IMR-90 (cell line): Measurements from ENCODE around the gene CIRBP. TPM values are rescaled to one million over a fixed set of nuclear protein-coding genes. Genes with fewer than 3 reads are reported as not detected.

ENCODE experiments used
- ATAC-seq: fragments of 200-7000 bp; cut with Tn5 transposase; 2 replicates; pipeline ENCODE4 v1.9.1; 2020; ENCODE audit warnings: low read depth, mild to moderate bottlenecking, moderate library complexity
- BruUV-seq: library from RNA; stranded (reverse); fragments of 400-500 nt; replicated peaks from 2 replicates; lab custom pipeline; 2021; lab: Mats Ljungman, UMichigan
- CTCF ChIA-PET: fragments of 300-600 bp; formaldehyde crosslinking; extraction: SDS; loops from one replicate; lab custom pipeline; 2021; ENCODE audit warnings: antibody characterized with exemption; lab: Yijun Ruan, JAX
- POLR2A ChIA-PET: fragments of 300-600 bp; sonication (Branson Sonifier 250); formaldehyde crosslinking; loops from one replicate; lab custom pipeline; 2022; ENCODE audit warnings: antibody characterized with exemption; ENCODE audit not compliant: unreplicated experiment; lab: Charles Lee
- DNase-seq: peaks from one replicate; pipeline ENCODE4 v3.0.0; 2013
- H2AFZ ChIP-seq: replicated peaks from 2 replicates; pipeline ENCODE3; 2013; ENCODE audit warnings: low read length, mild to moderate bottlenecking; ENCODE audit not compliant: poor library complexity
- H2AK5ac ChIP-seq: 2 replicates; pipeline ENCODE4 v1.6.1; 2013; ENCODE audit warnings: low read depth, low read length, inconsistent platforms
- H2AK9ac ChIP-seq: replicated peaks from 2 replicates; pipeline ENCODE3; 2013; ENCODE audit warnings: mild to moderate bottlenecking, low read depth, low read length, moderate library complexity; ENCODE audit not compliant: poor library complexity
- H2BK120ac ChIP-seq: 2 replicates; pipeline ENCODE4 v1.6.1; 2013; ENCODE audit warnings: low read depth, low read length, inconsistent platforms
- H2BK15ac ChIP-seq: 3 replicates; pipeline ENCODE4 v1.6.1; 2013; ENCODE audit warnings: low read depth, low read length, inconsistent platforms
- H2BK20ac ChIP-seq: 2 replicates; pipeline ENCODE4 v1.6.1; 2013; ENCODE audit warnings: low read depth, mild to moderate bottlenecking, inconsistent platforms, low read length, moderate library complexity
- H2BK5ac ChIP-seq: 2 replicates; pipeline ENCODE4 v1.6.1; 2013; ENCODE audit warnings: mild to moderate bottlenecking, low read depth, low read length, inconsistent platforms; ENCODE audit not compliant: poor library complexity, severe bottlenecking
- H3K14ac ChIP-seq: replicated peaks from 2 replicates; pipeline ENCODE4 v1.6.1; 2013; ENCODE audit warnings: low read depth, low read length, inconsistent platforms
- H3K18ac ChIP-seq: 2 replicates; pipeline ENCODE4 v1.6.1; 2013; ENCODE audit warnings: low read depth, low read length, control low read depth
- H3K23ac ChIP-seq: 2 replicates; pipeline ENCODE4 v1.6.1; 2013; ENCODE audit warnings: low read depth, low read length, inconsistent platforms
- H3K27ac ChIP-seq: 2 replicates; pipeline ENCODE4 v1.5.1; 2013; ENCODE audit warnings: mild to moderate bottlenecking, control low read depth, low read length; ENCODE audit not compliant: insufficient read depth
- H3K27me3 ChIP-seq: 2 replicates; pipeline ENCODE4 v1.6.1; 2013; ENCODE audit warnings: low read length; ENCODE audit not compliant: control insufficient read depth, insufficient read depth
- H3K36me3 ChIP-seq: 2 replicates; pipeline ENCODE4 v1.6.1; 2013; ENCODE audit warnings: low read length, mixed read lengths; ENCODE audit not compliant: control insufficient read depth, insufficient read depth
- H3K4ac ChIP-seq: 2 replicates; pipeline ENCODE4 v1.6.1; 2013; ENCODE audit warnings: low read depth, low read length, inconsistent platforms
- H3K4me1 ChIP-seq: 2 replicates; pipeline ENCODE4 v1.6.1; 2013; ENCODE audit warnings: low read length, mixed read lengths; ENCODE audit not compliant: control insufficient read depth, insufficient read depth
- H3K4me2 ChIP-seq: 2 replicates; pipeline ENCODE4 v1.6.1; 2013; ENCODE audit warnings: low read depth, mild to moderate bottlenecking, control low read depth, low read length, moderate library complexity
- H3K4me3 ChIP-seq: 2 replicates; pipeline ENCODE4 v1.5.1; 2013; ENCODE audit warnings: low read depth, mild to moderate bottlenecking, control low read depth, low read length, moderate library complexity; ENCODE audit not compliant: insufficient read depth
- H3K56ac ChIP-seq: 2 replicates; pipeline ENCODE4 v1.6.1; 2013; ENCODE audit warnings: low read length, inconsistent platforms; ENCODE audit not compliant: insufficient read depth; ENCODE audit errors: extremely low read depth
- H3K79me1 ChIP-seq, 2 experiments: 2 replicates each; pipeline ENCODE4 v1.6.1; 2013; ENCODE audit warnings: low read length in 2 of 2, inconsistent platforms in 1 of 2, low read depth in 1 of 2
- H3K9ac ChIP-seq: 2 replicates; pipeline ENCODE4 v1.6.1; 2013; ENCODE audit warnings: low read depth, low read length, control low read depth
- H3K9me1 ChIP-seq: 2 replicates; pipeline ENCODE4 v1.6.1; 2013; ENCODE audit warnings: low read length, inconsistent platforms; ENCODE audit not compliant: insufficient read depth
- H3K9me3 ChIP-seq: 2 replicates; pipeline ENCODE4 v1.6.1; 2013; ENCODE audit warnings: low read length; ENCODE audit not compliant: control insufficient read depth, insufficient read depth
- H4K20me1 ChIP-seq: 2 replicates; pipeline ENCODE4 v1.6.1; 2013; ENCODE audit warnings: low read length, inconsistent platforms; ENCODE audit not compliant: insufficient read depth
- H4K5ac ChIP-seq: 2 replicates; pipeline ENCODE4 v1.6.1; 2013; ENCODE audit warnings: mild to moderate bottlenecking, low read depth, low read length, control low read depth
- H4K8ac ChIP-seq, 2 experiments: 2 replicates each; pipeline ENCODE4 v1.6.1; 2013; ENCODE audit warnings: low read depth in 2 of 2, low read length in 2 of 2, control low read depth in 1 of 2, inconsistent platforms in 1 of 2
- H4K91ac ChIP-seq: 2 replicates; pipeline ENCODE4 v1.6.1; 2013; ENCODE audit warnings: low read depth, low read length, inconsistent platforms; ENCODE audit not compliant: insufficient read depth
- BHLHE40 ChIP-seq: fragments of 150-350 bp; IDR thresholded peaks from 2 replicates; pipeline ENCODE4 v1.6.1; 2016; ENCODE audit warnings: mild to moderate bottlenecking, low read depth, low read length
- CEBPB ChIP-seq: IDR thresholded peaks from 2 replicates; pipeline ENCODE4 v1.6.1; 2012; ENCODE audit warnings: low read depth, low read length, improper control_type of control experiment
- MAFK ChIP-seq: IDR thresholded peaks from 2 replicates; pipeline ENCODE4 v1.6.1; 2012; ENCODE audit warnings: low read depth, low read length, improper control_type of control experiment
- MXI1 ChIP-seq: IDR thresholded peaks from 2 replicates; pipeline ENCODE4 v1.6.1; 2012; ENCODE audit warnings: low read depth, mild to moderate bottlenecking, low read length, moderate library complexity, borderline replicate concordance
- NFE2L2 ChIP-seq: fragments of 150-350 bp; IDR thresholded peaks from 2 replicates; pipeline ENCODE4 v1.6.1; 2016; ENCODE audit warnings: low read depth, mild to moderate bottlenecking, low read length
- POLR2A ChIP-seq: IDR thresholded peaks from 2 replicates; pipeline ENCODE4 v1.6.1; 2012; ENCODE audit warnings: mild to moderate bottlenecking, low read depth, low read length
- RAD21 ChIP-seq: IDR thresholded peaks from 2 replicates; pipeline ENCODE4 v1.6.1; 2012; ENCODE audit warnings: low read length, improper control_type of control experiment
- RCOR1 ChIP-seq: IDR thresholded peaks from 2 replicates; pipeline ENCODE4 v1.6.1; 2012; ENCODE audit warnings: mild to moderate bottlenecking, low read length, improper control_type of control experiment; ENCODE audit not compliant: insufficient replicate concordance
- RFX5 ChIP-seq: IDR thresholded peaks from 2 replicates; pipeline ENCODE4 v1.8.0; 2012; ENCODE audit warnings: low read depth, mild to moderate bottlenecking, low read length, moderate library complexity
- SMC3 ChIP-seq: fragments of 150-350 bp; IDR thresholded peaks from 2 replicates; pipeline ENCODE4 v1.6.1; 2016; ENCODE audit warnings: low read depth, mild to moderate bottlenecking, antibody characterized with exemption, low read length, moderate library complexity
- WGBS, 2 experiments: methylation state at CpG; one replicate each; pipeline versions ENCODE4 v1.1.5 to v1.1.7; 2013; ENCODE audit warnings: missing lambda C conversion rate in 2 of 2; ENCODE audit not compliant: insufficient read length in 1 of 2; ENCODE audit errors: extremely low coverage in 2 of 2; 5-methylcytosine and 5-hydroxymethylcytosine counted together
- dilution Hi-C: fragments of 300-500 bp; cut with HindIII; formaldehyde crosslinking; loops from one replicate; pipeline ENCODE4 v1.14.3; 2018; ENCODE audit warnings: low sequenced_read_pairs; ENCODE audit not compliant: unreplicated experiment
- in situ Hi-C: fragments of 300-500 bp; cut with MboI; formaldehyde crosslinking; loops from 3 replicates; pipeline ENCODE4 v1.14.3; 2019; ENCODE audit warnings: low sequenced_read_pairs, inconsistent platforms, mixed read lengths
- intact Hi-C: fragments of 100-400 bp; cut with micrococcal nuclease; formaldehyde crosslinking; loops from 2 replicates; pipeline ENCODE4 v1.10.0; 2022
- polyA plus RNA-seq, 3 experiments: library from polyadenylated mRNA; depleted of rRNA; stranded (reverse); fragments of >200 nt; gene quantifications; 2 replicates each; pipeline ENCODE4 v1.2.3, GENCODE V29; 2012; ENCODE audit warnings: low replicate concordance in 1 of 3
- total RNA-seq: library from RNA; depleted of rRNA; stranded (reverse); fragments of >200 nt; gene quantifications from 2 replicates; pipeline ENCODE4 v1.2.3, GENCODE V29; 2012
- TF ChIP-seq, protein P1 (sequence below): fragments of 150-350 bp; IDR thresholded peaks from 2 replicates; pipeline ENCODE4 v1.6.1; 2016; ENCODE audit warnings: low read depth, mild to moderate bottlenecking, low read length, moderate library complexity, borderline replicate concordance
- TF ChIP-seq, protein P2 (sequence below): conservative IDR thresholded peaks from 2 replicates; pipeline ENCODE4 v1.5.1; 2012; ENCODE audit warnings: mild to moderate bottlenecking, low read depth, low read length, improper control_type of control experiment

CIRBP gene
- total and polyA plus RNA-seq, 2 of the 4 experiments (the other 2 are of a cell fraction): 299 to 542 TPM

DNA sequence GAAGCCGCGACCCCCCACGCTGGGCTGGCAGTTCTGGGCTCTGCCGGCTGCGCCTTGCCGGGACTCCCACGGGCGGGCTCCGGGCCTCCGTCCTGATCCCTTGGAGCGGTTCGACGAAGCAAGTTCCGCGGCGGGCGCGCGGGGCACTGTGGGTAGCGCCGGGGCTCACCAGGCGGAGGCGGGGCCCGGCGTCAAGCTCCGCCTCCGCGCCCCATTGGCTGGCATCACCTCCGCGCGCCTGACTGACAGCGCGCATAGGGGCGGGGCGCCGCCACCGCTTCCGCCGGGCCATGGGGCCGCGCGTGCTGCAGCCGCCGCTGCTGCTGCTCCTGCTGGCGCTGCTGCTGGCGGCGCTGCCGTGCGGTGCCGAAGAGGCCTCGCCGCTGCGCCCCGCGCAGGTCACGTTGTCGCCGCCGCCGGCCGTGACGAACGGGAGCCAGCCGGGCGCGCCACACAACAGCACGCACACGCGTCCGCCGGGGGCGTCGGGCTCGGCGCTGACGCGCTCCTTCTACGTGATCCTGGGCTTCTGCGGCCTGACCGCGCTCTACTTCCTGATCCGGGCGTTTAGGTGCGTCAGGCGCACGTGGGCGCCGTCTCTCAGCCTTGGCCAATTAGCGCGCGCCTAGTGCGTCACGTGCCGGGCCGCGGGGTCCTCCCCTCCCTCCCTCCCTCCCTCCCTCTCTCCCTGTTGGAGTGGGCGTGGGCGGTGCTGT, 6.3 kb downstream of the CIRBP start, which contains the start of gene FAM174C (continued):
- TF ChIP-seq POLR2A: peak; percentile 66
- no peak for TF ChIP-seq NFE2L2
- TF ChIP-seq MAFK: no peak

DNA sequence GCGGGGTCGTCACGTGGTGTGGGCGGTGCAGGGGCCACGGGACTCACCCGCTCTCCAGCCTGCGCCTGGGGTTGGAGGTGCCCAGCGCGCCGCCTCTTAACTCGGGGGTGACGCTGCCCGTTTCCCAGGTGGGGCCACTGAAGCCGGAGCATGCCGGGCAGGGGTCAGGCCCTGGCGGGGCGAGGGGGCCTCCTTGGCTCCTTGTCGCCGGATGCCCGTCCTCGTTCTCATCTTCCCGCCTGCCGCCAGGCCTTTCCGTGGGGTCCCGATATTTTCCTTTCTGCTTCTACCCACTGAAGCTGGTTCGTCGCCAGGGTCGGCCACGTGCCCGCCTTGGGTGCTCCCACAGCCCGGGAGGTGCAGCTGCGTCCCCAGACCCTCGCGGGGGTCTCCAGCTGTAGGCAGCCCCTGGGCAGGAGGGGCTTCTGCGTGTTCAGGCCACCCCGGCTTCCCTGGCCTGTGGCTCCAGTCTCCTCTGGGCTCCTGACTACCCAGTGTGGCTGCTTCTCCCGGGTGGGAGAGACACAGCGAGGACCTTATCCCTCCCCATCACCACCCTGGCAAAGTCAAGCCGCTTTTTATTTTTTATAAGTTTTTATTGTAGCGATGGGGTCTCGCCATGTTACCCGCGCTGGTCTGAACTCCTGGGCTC, 7.0 kb downstream of the CIRBP start:
- Histone ChIP-seq H3K4ac (peak overlapping the region; percentile 86), H2BK120ac (no peak overlapping the region), H2AK9ac (peak overlapping the region; percentile 100), H3K18ac (peak overlapping the region; percentile 8; the same call in 1 of the 2 replicates), H4K20me1 (peaks cover 59% of the 10 kb centered on the region), H2AFZ (peak overlapping the region; percentile 96), H2BK20ac (no peak overlapping the region), H3K79me1 (peaks cover 22 to 60% of the 10 kb centered on the region in 2 experiments; a peak in 3 of 4 replicates), H3K14ac (peak overlapping the region; percentile 97), H4K91ac (peak overlapping the region; percentile 66), H3K9me3 (no peaks in the 10 kb centered on the region), H3K4me1 (peaks cover 20% of the 10 kb centered on the region), H3K23ac (peak overlapping the region; percentile 93), H3K27ac (peak overlapping the region; percentile 88), H2AK5ac (peak overlapping the region; percentile 94), H3K9me1 (no peaks in the 10 kb centered on the region; the same call in 1 of the 2 replicates), H4K8ac (peak overlapping the region; percentile 59 to 86), H2BK5ac (peak overlapping the region; percentile 65), H3K36me3 (peaks cover 48% of the 10 kb centered on the region), H3K4me2 (peak overlapping the region; percentile 82), H3K27me3 (no peaks in the 10 kb centered on the region), H2BK15ac (no peak overlapping the region), H3K56ac (peak overlapping the region; percentile 32; the same call in 1 of the 2 replicates), H4K5ac (peak overlapping the region; percentile 33), H3K9ac (peak overlapping the region; percentile 81), H3K4me3 (peak overlapping the region; percentile 60)
- no peak for ATAC-seq
- no TSS peak for BruUV-seq
- ChIA-PET POLR2A (no interaction called here), CTCF (no interaction called here)
- DNase-seq: no peak
- WGBS, 2 experiments: 40% methylated on average over 7 of the region's 43 CpGs; no CpG with 5 or more reads in 1 of the 2 experiments
- intact Hi-C loops (loop anchor here (5.0 kb wide), 2 partner anchors 86 to 131 kb away; partner anchors contain the start of gene DAZAP1), dilution Hi-C loops (no loop called here), in situ Hi-C loops (no loop called here)
- TF ChIP-seq, protein P1, sequence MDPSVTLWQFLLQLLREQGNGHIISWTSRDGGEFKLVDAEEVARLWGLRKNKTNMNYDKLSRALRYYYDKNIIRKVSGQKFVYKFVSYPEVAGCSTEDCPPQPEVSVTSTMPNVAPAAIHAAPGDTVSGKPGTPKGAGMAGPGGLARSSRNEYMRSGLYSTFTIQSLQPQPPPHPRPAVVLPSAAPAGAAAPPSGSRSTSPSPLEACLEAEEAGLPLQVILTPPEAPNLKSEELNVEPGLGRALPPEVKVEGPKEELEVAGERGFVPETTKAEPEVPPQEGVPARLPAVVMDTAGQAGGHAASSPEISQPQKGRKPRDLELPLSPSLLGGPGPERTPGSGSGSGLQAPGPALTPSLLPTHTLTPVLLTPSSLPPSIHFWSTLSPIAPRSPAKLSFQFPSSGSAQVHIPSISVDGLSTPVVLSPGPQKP: no peak
- TF ChIP-seq NFE2L2 (no peak), POLR2A (no peak; the same call in 1 of the 2 replicates), RFX5 (no peak), MXI1 (no peak), MAFK (no peak), SMC3 (no peak), RAD21 (no peak), CEBPB (no peak), BHLHE40 (no peak), RCOR1 (no peak)
- TF ChIP-seq, protein P2, sequence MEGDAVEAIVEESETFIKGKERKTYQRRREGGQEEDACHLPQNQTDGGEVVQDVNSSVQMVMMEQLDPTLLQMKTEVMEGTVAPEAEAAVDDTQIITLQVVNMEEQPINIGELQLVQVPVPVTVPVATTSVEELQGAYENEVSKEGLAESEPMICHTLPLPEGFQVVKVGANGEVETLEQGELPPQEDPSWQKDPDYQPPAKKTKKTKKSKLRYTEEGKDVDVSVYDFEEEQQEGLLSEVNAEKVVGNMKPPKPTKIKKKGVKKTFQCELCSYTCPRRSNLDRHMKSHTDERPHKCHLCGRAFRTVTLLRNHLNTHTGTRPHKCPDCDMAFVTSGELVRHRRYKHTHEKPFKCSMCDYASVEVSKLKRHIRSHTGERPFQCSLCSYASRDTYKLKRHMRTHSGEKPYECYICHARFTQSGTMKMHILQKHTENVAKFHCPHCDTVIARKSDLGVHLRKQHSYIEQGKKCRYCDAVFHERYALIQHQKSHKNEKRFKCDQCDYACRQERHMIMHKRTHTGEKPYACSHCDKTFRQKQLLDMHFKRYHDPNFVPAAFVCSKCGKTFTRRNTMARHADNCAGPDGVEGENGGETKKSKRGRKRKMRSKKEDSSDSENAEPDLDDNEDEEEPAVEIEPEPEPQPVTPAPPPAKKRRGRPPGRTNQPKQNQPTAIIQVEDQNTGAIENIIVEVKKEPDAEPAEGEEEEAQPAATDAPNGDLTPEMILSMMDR: no peak
